GM12865 (cell line): ENCODE results near the gene HSD17B11.
"Not testable (repeated sequence)": the region's sequence is repeated elsewhere in the genome, so short reads cannot be mapped to it uniquely, and the experiment has no call there.

ENCODE experiments used
- DNase-seq: peaks from one replicate; pipeline ENCODE4 v3.0.0; 2010; ENCODE audit warnings: low read depth
- H3K4me3 ChIP-seq: 2 replicates; pipeline ENCODE4 v1.5.1; 2011; ENCODE audit warnings: mild to moderate bottlenecking, low read depth, low read length, control low read depth
- TF ChIP-seq, protein P1 (sequence below): IDR thresholded peaks from 2 replicates; pipeline ENCODE4 v1.5.1; 2011; ENCODE audit warnings: low read length, control low read depth, low read depth, inconsistent platforms; ENCODE audit not compliant: insufficient read depth; ENCODE audit errors: missing control alignments

HSD17B11 gene

DNA sequence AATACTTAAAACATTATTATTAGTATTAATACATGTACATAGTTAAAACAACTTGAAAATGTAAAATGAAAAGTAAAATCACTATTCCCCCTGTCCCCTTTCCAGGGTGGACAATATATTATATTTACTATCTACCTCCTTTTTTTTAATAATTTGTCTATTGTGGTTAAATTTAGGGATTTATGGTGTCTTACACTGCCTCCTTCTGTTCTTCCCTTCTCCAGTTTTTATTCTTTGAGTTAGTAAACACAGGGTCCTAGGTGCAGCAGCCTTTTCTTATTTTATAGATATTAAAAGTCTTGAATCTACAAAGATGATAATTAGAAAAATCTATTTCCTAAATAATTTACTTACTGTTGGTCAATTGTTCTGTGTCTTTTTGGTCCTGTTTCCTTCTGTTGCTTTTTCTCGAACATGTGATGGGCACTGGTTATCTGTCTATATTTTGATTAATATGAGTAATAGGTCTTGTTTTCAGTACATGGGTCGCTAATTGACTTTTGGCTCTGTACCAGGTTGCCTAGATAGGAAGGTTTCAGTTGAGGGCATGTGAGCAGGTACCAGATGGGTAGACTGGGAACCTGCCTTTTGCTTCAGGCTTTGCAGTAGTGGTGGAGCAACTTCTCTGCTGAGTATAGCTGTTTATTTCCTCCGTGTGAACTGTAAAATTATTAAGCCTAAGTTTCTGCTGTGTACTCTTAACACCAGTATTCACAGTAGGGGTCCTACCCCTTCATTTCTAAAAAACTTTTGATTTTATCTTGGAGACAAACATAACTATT, 32.5 kb upstream of the HSD17B11 start:
- TF ChIP-seq, protein P1, sequence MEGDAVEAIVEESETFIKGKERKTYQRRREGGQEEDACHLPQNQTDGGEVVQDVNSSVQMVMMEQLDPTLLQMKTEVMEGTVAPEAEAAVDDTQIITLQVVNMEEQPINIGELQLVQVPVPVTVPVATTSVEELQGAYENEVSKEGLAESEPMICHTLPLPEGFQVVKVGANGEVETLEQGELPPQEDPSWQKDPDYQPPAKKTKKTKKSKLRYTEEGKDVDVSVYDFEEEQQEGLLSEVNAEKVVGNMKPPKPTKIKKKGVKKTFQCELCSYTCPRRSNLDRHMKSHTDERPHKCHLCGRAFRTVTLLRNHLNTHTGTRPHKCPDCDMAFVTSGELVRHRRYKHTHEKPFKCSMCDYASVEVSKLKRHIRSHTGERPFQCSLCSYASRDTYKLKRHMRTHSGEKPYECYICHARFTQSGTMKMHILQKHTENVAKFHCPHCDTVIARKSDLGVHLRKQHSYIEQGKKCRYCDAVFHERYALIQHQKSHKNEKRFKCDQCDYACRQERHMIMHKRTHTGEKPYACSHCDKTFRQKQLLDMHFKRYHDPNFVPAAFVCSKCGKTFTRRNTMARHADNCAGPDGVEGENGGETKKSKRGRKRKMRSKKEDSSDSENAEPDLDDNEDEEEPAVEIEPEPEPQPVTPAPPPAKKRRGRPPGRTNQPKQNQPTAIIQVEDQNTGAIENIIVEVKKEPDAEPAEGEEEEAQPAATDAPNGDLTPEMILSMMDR: no peak
- peak overlapping the region; percentile 91 for H3K4me3 ChIP-seq
- DNase-seq: peak; percentile 59

DNA sequence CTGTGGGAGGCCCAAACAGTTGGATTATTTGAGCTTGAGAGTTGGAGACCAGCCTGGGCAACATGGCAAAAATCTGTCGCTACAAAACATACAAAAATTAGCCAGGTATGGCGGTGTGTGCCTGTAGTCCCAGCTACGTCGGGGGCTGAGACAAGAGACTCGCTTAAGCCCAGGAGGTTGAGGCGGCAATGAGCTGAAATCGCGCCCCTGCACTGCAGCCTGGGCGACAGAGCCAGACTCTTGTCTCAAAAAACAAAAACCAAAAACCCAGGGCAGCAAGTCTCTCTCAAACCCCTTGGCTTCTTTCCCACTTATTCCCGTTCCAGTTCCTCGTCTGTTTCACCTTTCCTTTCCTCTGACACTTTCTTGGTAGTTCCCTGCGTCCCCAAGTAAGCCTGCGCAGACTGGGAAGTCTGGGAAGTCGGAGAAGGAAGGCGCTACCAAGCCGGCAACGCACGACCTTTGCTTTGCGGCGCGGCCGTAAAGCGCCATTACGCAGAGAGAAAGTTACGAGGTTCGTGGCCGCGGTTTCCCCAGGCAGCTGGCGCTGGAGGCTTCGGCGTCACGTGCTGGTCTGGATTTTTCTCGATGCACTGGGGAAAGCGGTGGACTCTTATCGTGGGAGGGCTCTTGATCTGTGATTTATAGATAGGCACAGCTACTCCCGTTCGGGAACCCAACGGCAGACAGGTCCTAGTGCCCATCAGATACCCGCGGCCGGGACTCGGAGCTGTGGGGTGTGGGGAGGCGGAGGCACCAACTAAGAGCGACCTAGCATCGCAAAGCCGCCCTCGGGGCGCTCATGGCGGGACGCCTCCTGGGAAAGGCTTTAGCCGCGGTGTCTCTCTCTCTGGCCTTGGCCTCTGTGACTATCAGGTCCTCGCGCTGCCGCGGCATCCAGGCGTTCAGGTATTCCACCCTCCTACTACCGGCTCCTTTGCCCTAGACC, 31.4 kb upstream of the HSD17B11 start, which contains the start of gene NUDT9:
Gene NUDT9, plus strand, starts transcription at position 470 of the 949 bp plus-strand sequence. Its CDS starts 333 bp downstream, at position 803.
- peak; percentile 94 for DNase-seq
- H3K4me3 ChIP-seq: peak within 1 kb of the TSS; percentile 91
- TF ChIP-seq, protein P1: peak; percentile 16

DNA sequence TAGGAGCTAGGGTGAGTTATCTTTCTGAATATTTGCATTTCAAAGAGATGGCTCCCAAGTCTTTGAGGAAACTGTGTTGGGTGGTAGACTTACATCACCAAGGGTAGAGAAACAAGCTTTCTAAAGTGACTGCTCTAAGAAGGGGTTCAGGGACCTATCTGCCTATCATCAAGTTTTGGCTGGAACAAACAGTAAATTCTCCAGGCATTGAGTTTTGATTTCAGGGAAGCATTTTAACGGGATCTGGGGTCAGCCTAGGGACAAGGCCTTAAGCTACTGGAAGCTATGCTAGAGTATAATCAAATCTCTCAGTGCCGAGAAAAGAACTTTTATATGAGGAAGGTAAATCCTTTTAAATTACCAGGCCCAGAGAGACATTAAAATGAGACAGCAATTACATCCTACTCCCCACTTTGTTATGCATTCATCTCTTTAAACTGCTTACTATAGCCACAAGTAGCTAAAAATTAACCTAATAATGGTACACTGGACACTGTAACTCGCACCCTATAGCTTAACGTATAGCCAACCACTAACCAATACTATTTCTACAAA, 29.4 kb upstream of the HSD17B11 start:
- TF ChIP-seq, protein P1: no peak
- DNase-seq: no peak
- H3K4me3 ChIP-seq: no peak overlapping the region

DNA sequence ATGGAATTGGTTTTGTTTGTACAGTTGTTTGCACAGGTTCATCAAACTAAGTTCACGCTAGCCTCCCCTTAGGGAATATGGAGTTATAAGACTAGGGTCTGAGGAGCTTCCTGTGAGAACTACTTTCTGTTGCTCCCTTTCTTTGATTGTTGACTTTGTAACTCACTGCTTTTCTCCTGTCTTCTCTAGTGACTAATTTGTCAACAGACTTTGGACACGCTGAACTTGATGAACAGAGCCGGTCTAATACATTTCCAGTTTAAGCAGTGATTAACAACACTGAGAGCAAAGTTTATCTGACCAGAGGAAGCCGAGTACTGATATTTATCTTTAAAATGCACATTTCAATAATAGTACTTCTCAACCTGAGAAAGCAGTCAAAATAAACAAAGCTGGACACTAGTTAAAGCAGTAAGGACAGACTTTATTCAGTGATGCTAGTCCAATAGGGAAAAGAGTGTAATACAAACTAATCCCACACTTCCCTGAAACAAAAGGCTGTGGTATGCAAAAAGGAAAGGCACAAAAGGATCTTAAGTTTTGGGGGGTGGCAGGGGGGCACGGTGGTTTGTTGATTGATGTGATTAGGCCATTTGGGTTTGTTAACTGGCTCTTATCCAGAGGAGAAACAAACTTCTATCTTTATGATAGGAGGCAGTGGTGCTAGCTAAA, 28.7 kb upstream of the HSD17B11 start:
- TF ChIP-seq, protein P1: no peak
- no peak for DNase-seq
- no peak overlapping the region for H3K4me3 ChIP-seq

DNA sequence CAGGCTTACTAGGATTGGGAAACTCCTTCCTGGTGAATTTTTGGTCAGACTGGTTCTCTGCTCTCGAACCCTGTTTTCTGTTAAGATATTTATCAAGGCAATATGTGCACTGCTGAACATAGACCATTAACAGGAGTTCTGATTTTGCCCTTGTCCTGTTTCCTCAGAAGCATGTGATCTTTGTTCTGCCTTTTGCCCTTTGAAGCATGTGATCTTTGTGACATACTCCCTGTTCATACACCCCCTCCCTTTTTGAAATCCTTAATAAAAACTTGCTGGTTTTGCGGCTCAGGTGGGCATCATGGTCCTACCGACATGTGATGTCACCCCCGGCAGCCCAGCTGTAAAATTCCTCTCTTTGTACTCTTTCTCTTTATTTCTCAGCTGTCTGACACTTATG, 27.4 kb upstream of the HSD17B11 start:
- DNase-seq: not testable (repeated sequence)

DNA sequence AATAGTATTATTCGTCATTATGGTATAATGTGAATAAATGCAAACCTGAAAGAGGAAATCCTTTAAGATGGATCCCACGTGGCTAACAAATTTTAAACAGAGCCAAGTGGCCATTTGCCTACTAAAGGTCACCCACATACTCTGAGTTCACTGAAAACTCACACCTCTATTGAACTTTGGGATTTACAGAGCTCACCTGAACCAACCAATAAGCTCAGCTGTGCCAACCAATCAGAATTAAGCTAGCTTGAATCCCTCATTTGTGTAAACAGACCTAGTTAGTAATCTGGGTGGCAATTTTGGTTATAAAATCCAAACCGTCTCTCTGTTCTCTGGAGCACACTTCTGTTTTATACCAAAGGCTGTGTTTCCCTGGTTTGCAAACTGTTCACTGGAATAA, 26.0 kb upstream of the HSD17B11 start:
- TF ChIP-seq, protein P1: no peak
- H3K4me3 ChIP-seq: no peak overlapping the region
- DNase-seq: no peak

More for the DNA sequence above, 27.4 kb upstream of the HSD17B11 start:
- H3K4me3 ChIP-seq: not testable (repeated sequence)
